Urothelium cell line (cell line): ENCODE measurements around the gene SCTR.
A peak's percentile ranks its signal among the peaks of the same experiment; 100 is the strongest.

Source experiments
- DNase-seq: peaks from one replicate; pipeline ENCODE4 v3.0.0; 2011; ENCODE audit warnings: low spot score, mixed read lengths
- FAIRE-seq: peaks from 2 replicates; lab custom pipeline; 2011; peaks lifted over from hg19 to GRCh38; lab: Jason Lieb, UNC

SCTR gene

DNA sequence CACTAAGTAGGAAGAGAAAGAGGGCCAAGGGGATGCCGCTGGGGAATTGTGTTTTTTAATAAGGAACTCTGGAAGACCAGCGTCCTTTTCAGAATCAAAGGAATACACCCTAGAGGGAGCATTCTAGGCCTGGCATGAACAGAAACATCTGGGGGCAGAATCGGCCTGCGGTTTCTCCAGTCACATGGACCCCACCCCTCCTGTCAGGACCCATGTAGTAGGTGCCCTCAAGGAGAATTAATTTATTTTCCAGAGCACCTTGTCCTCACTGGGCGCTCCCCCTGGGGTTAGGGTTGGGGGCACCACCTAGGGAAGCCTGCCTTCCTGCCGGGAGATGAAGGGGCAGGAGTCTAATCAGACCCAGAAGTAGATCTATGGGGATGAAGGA is 48.4 kb downstream of the SCTR start:
- no peak for FAIRE-seq
- DNase-seq: no peak

DNA sequence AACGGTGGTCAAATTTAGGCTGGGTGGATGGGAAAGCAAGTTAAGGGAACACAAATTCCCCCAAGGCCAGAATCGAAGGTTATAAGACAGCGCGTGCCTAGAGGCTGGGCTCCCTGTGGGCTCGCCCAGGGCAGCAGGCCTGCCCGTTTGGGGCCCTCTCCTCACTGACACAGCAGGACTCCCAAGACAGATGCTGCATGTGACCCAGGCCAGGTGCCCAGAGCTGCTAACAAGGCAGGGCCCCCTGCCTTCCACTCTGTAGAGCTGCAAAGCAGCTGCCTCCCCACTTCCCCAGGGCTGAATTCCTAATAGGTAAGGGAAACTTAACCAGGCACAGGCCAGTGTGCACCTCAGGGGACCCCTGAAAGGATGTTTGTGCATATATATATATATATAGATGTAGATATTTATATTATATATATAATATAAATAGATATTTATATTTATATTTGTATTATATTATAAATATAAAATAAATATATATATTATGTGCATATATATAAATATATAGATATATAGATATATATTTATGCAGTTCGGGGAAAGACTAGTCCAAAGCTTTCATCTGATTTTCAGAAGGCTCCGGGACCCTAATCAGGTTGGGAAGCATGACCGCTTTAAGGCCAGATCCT is 48.9 kb downstream of the SCTR start:
- FAIRE-seq (no peak), DNase-seq (no peak)

DNA sequence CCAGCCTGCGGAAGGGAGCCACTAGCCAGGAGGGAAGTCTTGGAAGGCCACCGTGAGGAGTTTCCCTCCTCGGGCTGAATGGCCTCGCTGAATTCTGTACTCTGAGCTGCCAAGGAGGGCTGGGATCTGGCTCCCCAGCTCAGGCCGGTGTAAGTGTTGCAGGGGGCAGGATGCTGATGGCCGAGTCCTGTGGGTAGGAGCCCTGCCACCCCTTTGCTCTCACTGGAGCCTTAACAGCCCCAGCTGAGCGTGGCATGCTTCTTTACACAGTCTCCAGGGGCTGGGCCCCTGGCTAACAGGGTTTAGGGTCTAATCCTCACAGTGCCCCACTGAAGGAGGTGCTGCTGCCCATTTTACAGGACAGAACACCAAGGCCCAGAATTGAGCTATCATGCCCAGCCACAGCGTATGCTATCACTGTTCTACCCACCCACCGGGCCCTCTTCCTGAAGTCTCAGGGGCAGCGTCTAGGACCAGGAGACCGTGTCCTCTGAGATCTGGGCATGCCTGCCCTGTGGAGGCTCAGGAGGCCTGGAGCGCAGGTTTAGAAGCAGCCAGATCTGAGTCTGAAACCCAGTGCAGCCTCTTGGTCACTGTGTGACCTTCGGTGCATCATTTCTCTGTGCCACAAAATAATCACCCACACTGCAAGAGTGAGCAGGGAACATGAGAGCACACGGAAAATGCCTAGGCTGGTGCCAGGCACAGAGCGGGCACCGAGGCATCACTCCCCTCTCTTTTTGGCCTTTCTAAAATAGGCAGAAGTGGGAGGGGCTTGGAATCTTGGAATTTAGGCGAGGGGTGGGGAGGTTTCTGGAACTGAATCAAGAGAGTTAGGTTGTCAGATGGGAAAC is 49.7 kb downstream of the SCTR start:
- DNase-seq (no peak), FAIRE-seq (no peak)

DNA sequence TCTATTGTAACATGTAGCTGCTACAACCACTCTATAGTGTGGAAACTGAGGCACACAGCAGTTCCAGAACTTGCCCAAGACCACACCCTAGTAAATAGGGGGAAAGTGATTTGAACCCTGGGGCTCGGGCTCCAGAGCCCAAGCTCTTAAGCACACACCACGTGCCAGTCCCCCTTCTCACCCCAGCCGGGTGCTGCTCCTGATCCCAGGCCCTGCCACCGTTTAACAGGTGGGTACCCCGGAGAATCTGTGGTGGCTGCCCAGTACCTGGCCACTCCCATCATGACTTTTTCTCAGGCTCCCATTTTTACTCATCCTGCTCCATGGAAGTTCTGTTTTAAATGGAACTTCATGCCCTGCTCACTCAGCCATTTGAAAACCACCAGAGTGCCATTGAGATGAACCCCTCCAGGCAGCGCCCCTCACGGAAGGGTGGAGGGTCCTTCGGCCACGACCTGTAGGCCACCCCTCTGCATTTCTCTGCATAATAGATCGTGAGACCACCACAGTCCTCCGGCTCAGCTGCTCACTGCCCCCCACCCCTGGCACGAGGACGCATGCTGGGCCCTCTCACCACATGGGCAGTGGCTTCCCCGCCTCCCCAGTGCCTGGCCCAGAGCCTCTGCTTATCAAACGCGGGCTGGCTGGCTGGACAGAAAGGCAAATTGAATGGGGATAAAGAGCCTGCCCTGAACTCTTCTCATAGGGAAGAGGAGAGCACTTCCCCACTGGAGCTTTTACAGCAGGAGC is 50.5 kb downstream of the SCTR start:
- FAIRE-seq (peak; percentile 56), DNase-seq (no peak)

DNA sequence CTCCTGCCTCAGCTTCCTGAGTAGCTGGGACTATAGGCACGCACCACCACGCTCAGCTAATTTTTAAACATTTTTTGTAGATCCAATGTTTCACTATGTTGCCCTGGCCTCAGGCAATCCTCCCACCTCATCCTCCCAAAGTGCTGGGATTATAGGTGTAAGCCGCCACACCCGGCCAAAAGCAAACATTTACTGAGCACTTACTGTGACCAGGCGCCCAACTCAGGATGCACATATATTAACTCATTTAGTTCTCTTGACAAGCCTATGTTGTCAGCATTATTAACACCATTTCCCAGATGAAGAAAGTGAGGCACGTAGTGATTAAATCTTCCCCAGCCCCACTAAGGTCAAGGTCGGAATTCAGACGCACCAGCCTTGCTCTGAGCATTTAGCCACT is 51.5 kb downstream of the SCTR start:
- no peak for FAIRE-seq
- DNase-seq: no peak

DNA sequence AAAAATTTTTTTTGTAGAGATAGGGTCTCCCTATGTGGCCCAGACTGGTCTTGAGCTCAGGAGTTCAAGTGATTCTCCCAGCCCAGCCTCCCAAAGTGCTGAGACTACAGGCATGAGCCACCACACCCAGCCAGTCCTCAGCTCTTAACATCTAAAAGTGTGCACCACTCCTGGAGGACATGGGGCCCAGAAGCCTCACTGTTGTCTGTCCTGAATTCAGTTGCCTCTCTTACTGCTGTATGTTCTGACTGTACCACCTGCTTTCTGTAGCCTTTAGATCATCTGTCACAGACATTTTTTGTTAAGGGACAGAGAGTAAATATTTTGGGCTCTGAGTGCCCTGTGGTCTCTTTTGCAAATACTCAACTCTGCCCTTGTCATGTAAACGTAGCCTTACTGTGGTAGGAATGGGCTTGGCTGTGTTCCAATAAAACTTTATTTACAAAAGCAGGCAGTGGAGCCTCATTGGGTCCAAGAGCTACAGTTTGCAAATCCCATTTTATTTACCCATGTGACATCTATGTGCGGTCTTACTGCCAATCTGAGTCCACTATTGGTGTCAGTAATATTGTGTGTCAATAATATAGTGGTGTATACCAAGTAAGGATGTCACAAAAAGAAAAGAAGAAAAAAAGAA is 54.5 kb downstream of the SCTR start:
- DNase-seq: no peak

DNA sequence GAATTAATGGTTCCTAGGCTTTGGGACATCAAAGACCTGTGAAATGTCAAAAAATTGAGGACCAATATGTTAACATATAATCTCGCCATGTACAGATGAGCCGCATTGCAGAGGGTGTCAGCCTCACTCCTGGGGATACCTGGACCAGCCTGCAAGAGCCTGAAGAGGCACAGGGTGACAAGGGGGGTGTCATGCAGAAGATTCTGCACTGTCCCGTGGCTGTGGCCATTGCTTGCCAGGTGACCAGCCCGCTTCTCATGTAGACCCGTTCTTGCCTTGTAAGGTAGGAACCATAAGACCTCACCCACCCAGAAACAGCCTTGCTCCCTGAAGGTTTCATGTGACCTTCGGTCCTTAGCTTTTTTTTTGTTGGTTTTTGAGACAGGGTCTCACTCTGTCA is 55.2 kb downstream of the SCTR start:
- FAIRE-seq (peak; percentile 74), DNase-seq (no peak)

More for the DNA sequence above, 54.5 kb downstream of the SCTR start:
- FAIRE-seq: peak; percentile 44

DNA sequence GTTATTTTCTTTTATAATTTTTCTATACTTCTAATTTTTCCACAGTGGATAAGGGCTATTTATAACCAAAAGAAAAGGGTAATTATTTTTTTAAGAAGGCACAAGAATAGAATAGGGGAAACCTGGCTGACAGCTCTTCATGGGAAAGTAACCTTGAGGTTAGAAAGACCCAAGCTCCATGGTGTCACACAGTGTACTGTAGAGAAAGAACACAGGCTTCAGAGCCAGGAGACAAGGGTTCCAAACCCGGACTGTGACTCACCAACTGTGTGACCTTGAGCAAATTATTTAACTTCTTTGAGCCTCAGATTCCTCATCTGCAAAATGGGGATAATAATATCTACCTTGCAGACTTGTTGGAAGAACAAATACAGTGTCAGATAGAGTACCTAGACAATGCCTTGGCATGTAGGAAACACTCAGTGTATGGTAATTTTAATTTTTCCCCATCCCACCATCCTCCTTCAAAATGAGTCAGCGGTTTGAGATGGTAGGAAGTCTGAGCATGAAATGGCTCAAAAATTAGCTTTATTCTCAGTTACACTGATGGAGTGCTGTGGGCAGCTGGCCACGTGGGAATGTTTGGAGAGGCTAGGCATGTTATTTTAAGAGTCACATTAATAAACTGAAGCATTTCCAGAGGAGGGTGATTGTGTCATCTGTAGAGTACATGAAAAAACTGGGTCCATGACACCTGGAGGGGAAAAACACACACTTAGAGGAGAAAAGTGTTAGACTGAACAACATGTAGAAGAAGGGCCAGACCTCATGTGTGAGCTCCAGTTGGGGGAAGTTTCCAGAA is 55.9 kb downstream of the SCTR start:
- FAIRE-seq (peak; percentile 55), DNase-seq (no peak)

DNA sequence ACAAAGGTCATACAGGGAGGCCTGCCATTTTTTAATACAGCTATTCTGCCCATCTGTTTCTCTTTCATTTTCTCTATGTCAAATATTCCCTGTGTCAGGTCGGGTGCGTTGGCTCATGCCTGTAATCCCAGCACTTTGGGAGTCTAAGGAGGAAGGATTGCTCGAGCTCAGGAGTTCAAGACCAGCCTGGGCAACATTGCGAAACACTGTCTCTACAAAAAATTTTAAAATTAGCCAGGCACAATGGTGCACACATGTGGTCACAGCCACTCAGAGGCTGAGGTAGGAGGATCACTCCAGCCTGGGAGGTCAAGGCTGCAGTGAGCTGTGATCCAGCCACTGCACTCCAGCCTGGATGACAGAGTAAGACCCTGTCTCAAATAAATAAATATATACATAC is 57.9 kb downstream of the SCTR start:
- no peak for DNase-seq

DNA sequence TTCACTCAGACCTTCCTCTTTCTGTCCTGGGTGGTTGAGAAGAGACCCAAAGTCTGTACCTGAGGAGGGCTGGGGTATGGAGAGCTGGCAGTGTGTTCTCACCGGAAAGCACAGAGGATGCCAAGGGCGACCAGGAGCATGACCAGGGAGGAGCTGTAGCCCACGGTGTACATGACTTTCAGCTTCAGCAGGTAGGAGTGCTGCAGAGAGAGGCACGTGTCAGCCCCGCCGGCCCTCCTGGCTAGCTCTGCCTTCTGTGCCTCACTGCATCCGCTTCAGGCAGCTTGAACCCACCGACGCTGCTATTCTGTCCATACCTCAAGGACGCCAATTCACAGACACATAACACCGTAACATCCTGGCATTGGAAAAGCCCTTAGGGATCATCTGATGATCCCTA is 58.6 kb downstream of the SCTR start:
- FAIRE-seq: peak; percentile 5
- no peak for DNase-seq

More for the DNA sequence above, 57.9 kb downstream of the SCTR start:
- peak; percentile 5 for FAIRE-seq

DNA sequence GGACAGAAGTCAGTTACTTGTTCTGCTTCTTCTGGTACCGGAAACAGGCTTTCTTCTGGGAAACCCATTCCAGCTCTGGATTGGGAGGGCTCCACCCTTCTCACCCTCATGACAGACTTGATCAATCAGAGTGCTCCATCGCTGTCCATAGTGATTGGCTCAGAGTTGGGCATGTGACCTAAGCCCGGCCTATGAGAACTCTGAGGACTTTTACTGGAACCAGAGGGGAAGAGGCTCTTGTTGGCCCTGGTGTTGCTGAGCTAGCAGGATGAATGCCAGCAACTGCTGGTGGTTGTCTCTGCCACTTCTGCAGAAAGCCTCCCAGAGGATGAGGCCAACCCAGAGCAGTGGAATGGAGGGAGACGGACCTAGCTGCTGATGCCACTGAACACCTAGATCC is 59.3 kb downstream of the SCTR start:
- FAIRE-seq: no peak
- no peak for DNase-seq

DNA sequence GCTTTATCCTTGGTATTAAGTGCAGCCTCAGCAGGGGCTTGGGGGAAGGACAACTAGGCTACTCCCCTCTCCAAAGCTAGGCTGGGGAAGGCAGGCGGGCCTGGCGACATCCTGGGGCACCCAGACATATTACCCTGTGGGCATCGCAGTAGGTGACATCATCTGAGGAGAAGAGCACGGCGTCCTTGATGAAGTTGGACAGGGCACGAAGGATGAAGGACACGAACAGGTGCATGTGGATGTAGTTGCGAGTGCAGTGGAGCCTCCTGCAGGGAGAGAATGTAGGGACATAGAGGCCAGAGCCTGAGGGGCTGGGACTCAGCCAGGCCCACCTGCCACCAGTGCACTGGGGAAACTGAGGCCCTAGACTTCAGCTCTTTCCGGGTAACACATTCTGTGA is 60.3 kb downstream of the SCTR start:
- no peak for FAIRE-seq

DNA sequence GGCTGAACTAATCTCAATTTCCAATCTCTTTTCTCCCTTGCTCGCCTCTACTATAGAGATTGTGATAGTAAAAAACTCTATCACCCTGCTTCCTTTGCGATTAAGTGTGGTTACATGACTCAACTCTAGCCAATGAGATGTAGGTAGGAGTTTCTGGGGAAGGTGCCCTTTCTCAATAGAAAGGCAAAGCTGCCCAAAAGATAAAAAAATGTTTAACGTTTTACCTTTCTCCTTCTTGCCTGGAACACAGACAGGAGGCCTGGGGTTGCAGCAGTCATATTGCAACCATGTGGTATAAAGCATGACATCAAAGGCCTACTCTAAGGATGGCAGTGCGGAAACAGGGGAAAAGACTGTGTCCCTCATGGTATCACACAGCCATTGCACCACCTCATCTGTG is 61.1 kb downstream of the SCTR start:
- DNase-seq (no peak), FAIRE-seq (peak; percentile 90)

More for the DNA sequence above, 60.3 kb downstream of the SCTR start:
- no peak for DNase-seq

DNA sequence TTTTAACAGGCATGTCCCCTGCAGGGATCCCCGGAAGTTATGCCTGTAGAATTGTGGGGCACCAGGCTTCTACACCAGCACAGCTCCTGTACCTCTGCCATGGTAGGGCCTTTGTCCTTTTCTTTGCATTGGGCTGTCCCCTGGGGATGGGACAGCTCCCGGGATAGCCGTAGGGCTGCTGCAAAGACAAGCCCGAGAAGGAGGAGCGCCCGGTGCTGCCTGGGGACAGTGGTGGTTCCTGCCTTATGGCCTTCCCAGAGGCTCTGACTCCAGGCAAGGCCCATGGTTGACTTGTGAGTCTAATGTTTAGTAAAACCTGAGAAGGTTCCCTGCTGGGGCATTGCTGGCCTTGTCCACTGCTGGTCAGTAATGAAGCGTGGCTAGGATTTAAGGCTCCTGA is 61.7 kb downstream of the SCTR start:
- DNase-seq: no peak
- no peak for FAIRE-seq

DNA sequence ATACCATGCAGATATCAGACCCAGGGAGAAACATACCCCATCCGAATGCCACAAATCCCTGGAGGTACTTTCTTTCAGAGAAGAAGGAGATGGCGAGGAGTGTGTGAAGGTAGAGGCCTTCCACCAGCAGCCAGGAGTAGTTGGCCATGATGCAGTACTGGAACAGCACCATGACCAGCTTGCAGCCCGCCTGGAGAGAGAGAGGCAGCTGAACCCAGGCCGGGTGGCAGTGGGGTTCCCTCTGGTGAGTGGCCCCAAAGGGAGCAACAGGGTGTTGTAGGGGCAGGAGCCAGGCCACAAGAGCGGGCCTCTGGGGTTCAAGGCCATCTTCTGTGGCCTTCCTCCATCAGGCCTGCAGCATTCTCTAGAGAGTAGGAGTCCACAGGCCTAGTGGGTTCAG is 62.5 kb downstream of the SCTR start:
- DNase-seq (no peak), FAIRE-seq (no peak)

DNA sequence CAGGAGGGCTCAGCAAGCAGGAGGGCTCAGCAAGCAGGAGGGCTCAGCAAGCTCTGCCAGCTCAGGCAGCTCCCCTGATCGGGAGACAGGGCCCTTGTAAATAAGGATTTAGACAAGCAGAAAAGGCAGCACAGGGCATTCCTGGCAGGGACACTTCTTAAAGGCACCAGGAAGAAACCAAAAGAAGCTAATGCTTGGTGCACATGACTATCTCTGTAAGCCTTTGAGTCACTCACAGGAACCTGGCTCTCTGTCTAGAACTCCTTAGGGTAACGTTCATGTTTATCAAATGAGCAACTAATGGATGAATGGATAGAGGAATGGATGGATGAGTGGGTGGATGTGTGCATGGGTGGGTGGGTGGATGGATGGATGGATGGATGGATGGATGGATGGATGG is 64.2 kb downstream of the SCTR start:
- FAIRE-seq (no peak), DNase-seq (no peak)

DNA sequence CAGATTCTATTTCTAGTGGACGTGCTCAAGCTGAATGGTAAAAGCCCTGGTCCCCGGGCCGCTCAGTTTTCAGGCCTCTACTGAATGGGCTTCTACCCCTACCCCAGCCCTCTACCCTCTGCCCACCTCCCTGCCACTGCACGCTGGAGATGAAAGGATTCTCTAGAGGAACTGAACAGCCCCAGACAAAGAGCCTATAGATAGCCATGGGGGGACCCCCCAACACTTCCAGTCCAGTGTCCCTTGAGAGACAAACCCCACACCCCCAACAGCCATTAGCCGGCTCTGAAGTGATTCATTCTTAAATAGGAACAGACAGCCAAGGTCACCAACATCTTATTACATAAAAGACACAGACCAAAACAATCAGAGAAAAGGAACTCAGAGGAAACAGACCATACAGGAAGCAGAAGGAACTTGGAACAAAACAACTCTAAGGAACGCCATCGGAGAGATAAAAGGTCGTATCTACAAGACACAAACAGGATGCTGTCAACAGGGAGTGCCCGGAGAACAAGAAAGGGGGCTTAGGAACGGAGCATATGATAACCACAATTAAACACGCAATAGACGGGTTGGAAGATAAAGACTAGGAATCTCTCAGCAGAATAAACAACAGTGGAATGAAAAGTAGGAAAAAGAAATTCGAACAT is 69.1 kb downstream of the SCTR start:
- no peak for FAIRE-seq
- DNase-seq: no peak

DNA sequence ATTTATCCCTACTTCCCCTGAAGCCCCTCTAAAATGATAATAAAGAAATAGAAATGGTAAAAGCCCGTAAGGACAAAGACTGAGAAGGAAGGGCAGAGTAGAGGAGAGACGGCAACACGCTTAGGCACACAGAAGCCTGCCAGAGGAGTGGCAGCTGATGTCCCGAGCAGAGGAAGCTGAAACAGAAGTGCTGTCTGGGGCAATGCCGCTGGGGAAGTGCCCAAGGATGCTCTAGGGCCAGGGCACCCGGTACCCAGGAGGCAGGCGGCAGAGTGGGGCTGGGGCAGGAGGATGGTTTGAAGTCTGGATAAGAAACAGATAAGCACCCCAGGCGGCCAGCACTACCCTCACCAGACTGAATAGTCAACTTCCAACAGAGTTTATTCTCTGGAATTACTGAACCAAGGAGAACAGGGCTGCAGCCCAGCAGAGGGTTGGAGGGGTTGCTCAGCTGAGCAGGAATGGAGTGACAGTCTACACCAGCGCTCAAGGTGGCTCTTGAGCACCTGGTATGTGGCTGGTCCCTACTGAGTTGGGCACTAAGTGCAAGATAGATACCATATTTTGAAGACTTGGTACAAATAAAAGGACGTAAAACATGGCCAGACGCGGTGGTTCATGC is 70.2 kb downstream of the SCTR start:
- FAIRE-seq (no peak), DNase-seq (no peak)

DNA sequence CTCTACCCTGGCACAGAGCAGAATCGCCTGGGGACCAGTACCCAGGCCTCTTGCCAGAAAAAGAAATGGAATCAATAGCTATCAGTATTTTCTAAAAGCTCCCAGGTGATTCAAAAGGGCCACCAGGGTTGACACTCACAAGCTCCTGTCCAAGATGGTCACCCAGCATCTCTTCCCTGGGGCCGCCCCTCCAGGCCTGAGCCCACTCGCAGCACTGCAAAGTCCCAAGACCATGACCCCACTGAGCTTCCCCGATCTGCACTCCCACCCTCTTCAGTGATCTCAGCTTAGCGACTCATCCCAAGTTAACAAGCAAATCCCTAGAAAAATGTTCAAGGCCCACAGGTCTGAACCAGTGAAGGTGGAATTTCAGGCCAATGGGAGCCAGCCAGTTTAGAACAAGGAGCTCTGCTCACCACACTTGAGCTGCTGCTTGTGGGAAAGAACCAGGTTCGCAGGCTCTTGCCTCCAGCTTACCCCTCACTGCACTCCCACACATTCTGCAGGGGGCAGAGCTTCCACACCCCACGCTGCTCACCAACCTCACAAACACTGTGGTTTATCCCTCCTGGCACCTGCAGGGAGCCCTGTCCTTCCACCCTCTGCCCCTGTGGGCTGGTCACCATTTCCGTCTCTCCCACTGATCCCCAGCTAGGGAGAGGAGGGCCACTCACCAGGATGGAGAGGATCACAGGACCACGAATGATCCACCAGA is 72.8 kb downstream of the SCTR start:
- DNase-seq (no peak), FAIRE-seq (no peak)
